Prostate gland (tissue), 2 donors: ENCODE results near the gene RELT.

Source experiments
- POLR2AphosphoS5 ChIP-seq: sonication (generic); formaldehyde crosslinking; IDR thresholded peaks from one replicate; pipeline ENCODE4 v1.6.1; 2017; ENCODE audit warnings: antibody characterized with exemption
- TF ChIP-seq, protein P1 (sequence below), 4 experiments: fragments of 200-600 bp in 2 of 4; fragments of 450-650 bp in 2 of 4; sonication (generic) in 2 of 4; IDR thresholded peaks; 1 replicate in 3 of 4; 2 replicates in 1 of 4; pipeline ENCODE4 v1.5.1; 2016 to 2019; ENCODE audit warnings: antibody characterized with exemption in 4 of 4, mild to moderate bottlenecking in 2 of 4, moderate library complexity in 2 of 4

DNA sequence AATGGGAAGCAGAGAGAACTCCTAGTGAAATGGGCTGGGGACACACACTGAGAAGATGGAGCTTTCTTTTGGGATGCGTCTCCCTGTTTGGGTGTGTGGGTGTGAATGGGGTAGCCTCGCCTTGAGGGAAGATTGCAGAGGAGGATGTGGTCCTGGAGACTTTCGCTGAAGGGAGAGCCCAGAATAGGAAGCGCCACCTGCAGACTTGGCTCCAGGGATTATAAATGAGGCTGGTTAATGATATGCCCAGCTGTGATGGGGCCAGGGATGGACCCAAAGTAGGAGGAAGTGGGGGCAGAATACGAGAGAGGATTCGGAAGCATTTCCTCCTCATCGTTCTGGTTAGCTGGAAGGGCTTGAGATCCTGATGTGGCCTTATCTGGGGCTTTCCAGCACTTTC, 13.7 kb downstream of the RELT start:
- TF ChIP-seq, protein P1, sequence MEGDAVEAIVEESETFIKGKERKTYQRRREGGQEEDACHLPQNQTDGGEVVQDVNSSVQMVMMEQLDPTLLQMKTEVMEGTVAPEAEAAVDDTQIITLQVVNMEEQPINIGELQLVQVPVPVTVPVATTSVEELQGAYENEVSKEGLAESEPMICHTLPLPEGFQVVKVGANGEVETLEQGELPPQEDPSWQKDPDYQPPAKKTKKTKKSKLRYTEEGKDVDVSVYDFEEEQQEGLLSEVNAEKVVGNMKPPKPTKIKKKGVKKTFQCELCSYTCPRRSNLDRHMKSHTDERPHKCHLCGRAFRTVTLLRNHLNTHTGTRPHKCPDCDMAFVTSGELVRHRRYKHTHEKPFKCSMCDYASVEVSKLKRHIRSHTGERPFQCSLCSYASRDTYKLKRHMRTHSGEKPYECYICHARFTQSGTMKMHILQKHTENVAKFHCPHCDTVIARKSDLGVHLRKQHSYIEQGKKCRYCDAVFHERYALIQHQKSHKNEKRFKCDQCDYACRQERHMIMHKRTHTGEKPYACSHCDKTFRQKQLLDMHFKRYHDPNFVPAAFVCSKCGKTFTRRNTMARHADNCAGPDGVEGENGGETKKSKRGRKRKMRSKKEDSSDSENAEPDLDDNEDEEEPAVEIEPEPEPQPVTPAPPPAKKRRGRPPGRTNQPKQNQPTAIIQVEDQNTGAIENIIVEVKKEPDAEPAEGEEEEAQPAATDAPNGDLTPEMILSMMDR (IDR thresholded peaks at IDR 0.05), result no peak
- TF ChIP-seq POLR2AphosphoS5, result no peak
